K562 (cell line): ENCODE results near the gene ZNF665. TPM values are rescaled to one million over a fixed set of nuclear protein-coding genes. Genes with fewer than 3 reads are reported as not detected.

Experiments
- polyA plus RNA-seq, 8 experiments: library from polyadenylated mRNA; depleted of rRNA in 4 of 8; stranded (reverse) in 5 of 8; unstranded in 3 of 8; fragments of >200 nt; fragmentation: Nextera tagmentation in 2 of 8; fragmentation: Illumina TruSeq in 1 of 8; extraction: Ambion mirVana in 2 of 8; extraction: Trizol in 1 of 8; gene quantifications; 2 replicates each; pipeline versions ENCODE4 v1.2.1 to v1.2.3, GENCODE V29; 2011 to 2014; ENCODE audit warnings: inconsistent platforms in 1 of 8, missing spikeins in 1 of 8
- total RNA-seq, 7 experiments: library from RNA; depleted of rRNA in 6 of 7; stranded (reverse); fragments of >200 nt in 6 of 7; fragmentation: Illumina TruSeq in 2 of 7; extraction: Trizol in 2 of 7; gene quantifications; 2 replicates each; pipeline versions ENCODE4 v1.2.1 to v1.2.3, GENCODE V29; 2011 to 2021; ENCODE audit warnings: low replicate concordance in 1 of 7

The ZNF665 gene
- total and polyA plus RNA-seq, 9 of the 15 experiments (the other 6 are each of a cell fraction or from before 2014, with no cell fraction given): 1.9 to 7.6 (median 2.8) TPM

Other genes with a start within 250 kb of the ZNF665 start
Only the 7 nearest of the 13 such genes appear.
- gene ZNF160, start 89.9 kb downstream of the ZNF665 start, total RNA-seq (2014; rRNA removed): 8.7 and 12.0 TPM in 2 replicates
- 17.6 and 19.1 TPM in 2 replicates for gene ZNF160, start 89.9 kb downstream of the ZNF665 start, total RNA-seq (2014; rRNA removed; fragmentation: Illumina TruSeq; extraction: Trizol)
- gene ZNF160, start 89.9 kb downstream of the ZNF665 start, total RNA-seq (2015; rRNA removed; fragmentation: Illumina TruSeq; extraction: Trizol): 12.4 and 13.0 TPM in 2 replicates
- 11.6 and 11.8 TPM in 2 replicates for gene ZNF160, start 89.9 kb downstream of the ZNF665 start, total RNA-seq (2021)
- gene ZNF160, start 89.9 kb downstream of the ZNF665 start, polyA plus RNA-seq (2011; rRNA removed): 21.3 and 22.1 TPM in 2 replicates
- 13.4 and 14.9 TPM in 2 replicates for gene ZNF160, start 89.9 kb downstream of the ZNF665 start, polyA plus RNA-seq (2014; fragmentation: Illumina TruSeq; extraction: Trizol)
- 1 to 10 TPM; 3.6 to 7.5 TPM for gene ZNF160, start 89.9 kb downstream of the ZNF665 start, polyA plus RNA-seq (2014; fragmentation: Nextera tagmentation; extraction: Ambion mirVana)
- gene ZNF160, start 89.9 kb downstream of the ZNF665 start, polyA plus RNA-seq (2014; rRNA removed): 7.3 and 10.3 TPM in 2 replicates
- 0.16 TPM in 1 of 2 replicates, not detected in the other for gene ZNF415, start 60.4 kb downstream of the ZNF665 start, total RNA-seq (2014; rRNA removed)
- 0.10 and 0.18 TPM in 2 replicates for gene ZNF415, start 60.4 kb downstream of the ZNF665 start, total RNA-seq (2014; rRNA removed; fragmentation: Illumina TruSeq; extraction: Trizol)
- 0.14 and 0.30 TPM in 2 replicates for gene ZNF415, start 60.4 kb downstream of the ZNF665 start, total RNA-seq (2015; rRNA removed; fragmentation: Illumina TruSeq; extraction: Trizol)
- gene ZNF415, start 60.4 kb downstream of the ZNF665 start, total RNA-seq (2021): 0.44 and 0.45 TPM in 2 replicates
- gene ZNF415, start 60.4 kb downstream of the ZNF665 start, polyA plus RNA-seq (2011; rRNA removed): 0.14 and 0.34 TPM in 2 replicates
- gene ZNF415, start 60.4 kb downstream of the ZNF665 start, polyA plus RNA-seq (2014; fragmentation: Illumina TruSeq; extraction: Trizol): 0.11 and 0.12 TPM in 2 replicates
- under 1 TPM in 1 of 2 experiments, not detected in 1; 0.06 TPM for gene ZNF415, start 60.4 kb downstream of the ZNF665 start, polyA plus RNA-seq (2014; fragmentation: Nextera tagmentation; extraction: Ambion mirVana)
- 0.82 TPM in 1 of 2 replicates, not detected in the other for gene ZNF415, start 60.4 kb downstream of the ZNF665 start, polyA plus RNA-seq (2014; rRNA removed)
- 3.8 and 5.0 TPM in 2 replicates for gene ZNF347, start 34.3 kb downstream of the ZNF665 start, total RNA-seq (2014; rRNA removed)
- gene ZNF347, start 34.3 kb downstream of the ZNF665 start, total RNA-seq (2014; rRNA removed; fragmentation: Illumina TruSeq; extraction: Trizol): 14.6 and 15.7 TPM in 2 replicates
- gene ZNF347, start 34.3 kb downstream of the ZNF665 start, total RNA-seq (2015; rRNA removed; fragmentation: Illumina TruSeq; extraction: Trizol): 9.1 TPM in 2 replicates
- 7.4 and 8.8 TPM in 2 replicates for gene ZNF347, start 34.3 kb downstream of the ZNF665 start, total RNA-seq (2021)
- 4.6 and 9.2 TPM in 2 replicates for gene ZNF347, start 34.3 kb downstream of the ZNF665 start, polyA plus RNA-seq (2011; rRNA removed)
- 6.6 and 7.1 TPM in 2 replicates for gene ZNF347, start 34.3 kb downstream of the ZNF665 start, polyA plus RNA-seq (2014; fragmentation: Illumina TruSeq; extraction: Trizol)
- gene ZNF347, start 34.3 kb downstream of the ZNF665 start, polyA plus RNA-seq (2014; fragmentation: Nextera tagmentation; extraction: Ambion mirVana): 1 to 10 TPM; 3.5 to 5.2 TPM
- 5.3 and 5.5 TPM in 2 replicates for gene ZNF347, start 34.3 kb downstream of the ZNF665 start, polyA plus RNA-seq (2014; rRNA removed)
- gene ZNF677, start 61.5 kb upstream of the ZNF665 start, total RNA-seq (2014; rRNA removed): 1.5 and 1.6 TPM in 2 replicates
- 2.3 and 3.2 TPM in 2 replicates for gene ZNF677, start 61.5 kb upstream of the ZNF665 start, total RNA-seq (2014; rRNA removed; fragmentation: Illumina TruSeq; extraction: Trizol)
- gene ZNF677, start 61.5 kb upstream of the ZNF665 start, total RNA-seq (2015; rRNA removed; fragmentation: Illumina TruSeq; extraction: Trizol): 1.1 and 1.5 TPM in 2 replicates
- gene ZNF677, start 61.5 kb upstream of the ZNF665 start, total RNA-seq (2021): 1.5 and 2.1 TPM in 2 replicates
- gene ZNF677, start 61.5 kb upstream of the ZNF665 start, polyA plus RNA-seq (2011; rRNA removed): 0.26 and 2.2 TPM in 2 replicates
- gene ZNF677, start 61.5 kb upstream of the ZNF665 start, polyA plus RNA-seq (2014; fragmentation: Illumina TruSeq; extraction: Trizol): 2.0 and 2.3 TPM in 2 replicates
- gene ZNF677, start 61.5 kb upstream of the ZNF665 start, polyA plus RNA-seq (2014; fragmentation: Nextera tagmentation; extraction: Ambion mirVana): 1 to 10 TPM; 1.8 to 2.1 TPM
- gene ZNF677, start 61.5 kb upstream of the ZNF665 start, polyA plus RNA-seq (2014; rRNA removed): 1.6 and 4.0 TPM in 2 replicates
- gene VN1R2, start 64.9 kb upstream of the ZNF665 start, total RNA-seq (2014; rRNA removed): not detected in 2 replicates
- not detected in 2 replicates for gene VN1R2, start 64.9 kb upstream of the ZNF665 start, total RNA-seq (2014; rRNA removed; fragmentation: Illumina TruSeq; extraction: Trizol)
- gene VN1R2, start 64.9 kb upstream of the ZNF665 start, total RNA-seq (2015; rRNA removed; fragmentation: Illumina TruSeq; extraction: Trizol): not detected in 2 replicates
- not detected in 2 replicates for gene VN1R2, start 64.9 kb upstream of the ZNF665 start, total RNA-seq (2021)
- gene VN1R2, start 64.9 kb upstream of the ZNF665 start, polyA plus RNA-seq (2011; rRNA removed): not detected in 2 replicates
- not detected in 2 replicates for gene VN1R2, start 64.9 kb upstream of the ZNF665 start, polyA plus RNA-seq (2014; fragmentation: Illumina TruSeq; extraction: Trizol)
- gene VN1R2, start 64.9 kb upstream of the ZNF665 start, polyA plus RNA-seq (2014; fragmentation: Nextera tagmentation; extraction: Ambion mirVana): not detected
- not detected in 2 replicates for gene VN1R2, start 64.9 kb upstream of the ZNF665 start, polyA plus RNA-seq (2014; rRNA removed)
- not detected in 2 replicates for gene VN1R4, start 74.4 kb upstream of the ZNF665 start, total RNA-seq (2014; rRNA removed)
- not detected in 2 replicates for gene VN1R4, start 74.4 kb upstream of the ZNF665 start, total RNA-seq (2014; rRNA removed; fragmentation: Illumina TruSeq; extraction: Trizol)
- not detected in 2 replicates for gene VN1R4, start 74.4 kb upstream of the ZNF665 start, total RNA-seq (2015; rRNA removed; fragmentation: Illumina TruSeq; extraction: Trizol)
- not detected in 2 replicates for gene VN1R4, start 74.4 kb upstream of the ZNF665 start, total RNA-seq (2021)
- not detected in 2 replicates for gene VN1R4, start 74.4 kb upstream of the ZNF665 start, polyA plus RNA-seq (2011; rRNA removed)
- not detected in 2 replicates for gene VN1R4, start 74.4 kb upstream of the ZNF665 start, polyA plus RNA-seq (2014; fragmentation: Illumina TruSeq; extraction: Trizol)
- gene VN1R4, start 74.4 kb upstream of the ZNF665 start, polyA plus RNA-seq (2014; fragmentation: Nextera tagmentation; extraction: Ambion mirVana): not detected
- gene VN1R4, start 74.4 kb upstream of the ZNF665 start, polyA plus RNA-seq (2014; rRNA removed): not detected in 2 replicates
- 4.1 and 4.8 TPM in 2 replicates for gene ZNF845, start 140.4 kb upstream of the ZNF665 start, total RNA-seq (2014; rRNA removed)
- 13.2 and 15.8 TPM in 2 replicates for gene ZNF845, start 140.4 kb upstream of the ZNF665 start, total RNA-seq (2014; rRNA removed; fragmentation: Illumina TruSeq; extraction: Trizol)
- gene ZNF845, start 140.4 kb upstream of the ZNF665 start, total RNA-seq (2015; rRNA removed; fragmentation: Illumina TruSeq; extraction: Trizol): 9.3 and 10.8 TPM in 2 replicates
- gene ZNF845, start 140.4 kb upstream of the ZNF665 start, total RNA-seq (2021): 5.8 and 6.7 TPM in 2 replicates
- gene ZNF845, start 140.4 kb upstream of the ZNF665 start, polyA plus RNA-seq (2011; rRNA removed): 6.0 and 8.9 TPM in 2 replicates
- gene ZNF845, start 140.4 kb upstream of the ZNF665 start, polyA plus RNA-seq (2014; fragmentation: Illumina TruSeq; extraction: Trizol): 6.4 and 7.1 TPM in 2 replicates
- gene ZNF845, start 140.4 kb upstream of the ZNF665 start, polyA plus RNA-seq (2014; fragmentation: Nextera tagmentation; extraction: Ambion mirVana): 1 to 10 TPM; 1.9 to 3.9 TPM
- 2.9 and 3.2 TPM in 2 replicates for gene ZNF845, start 140.4 kb upstream of the ZNF665 start, polyA plus RNA-seq (2014; rRNA removed)